Umbilical cord (tissue), 2 donors: Measurements from ENCODE around the gene ADAMTS4. TPM values are rescaled to one million over a fixed set of nuclear protein-coding genes. Genes with fewer than 3 reads are reported as not detected.

ENCODE experiments used
- DNase-seq: peaks from one replicate; pipeline ENCODE4 v3.0.0-alpha.2; 2015; ENCODE audit warnings: low spot score
- total RNA-seq: library from RNA; depleted of rRNA; stranded (reverse); fragments of >200 nt; gene quantifications from one replicate; pipeline ENCODE4 v1.2.3, GENCODE V29; 2014; ENCODE audit warnings: low replicate concordance; ENCODE audit not compliant: insufficient read depth

ADAMTS4 gene
- total RNA-seq, 1 donor from 2014 or later: 7.5 TPM

DNA sequence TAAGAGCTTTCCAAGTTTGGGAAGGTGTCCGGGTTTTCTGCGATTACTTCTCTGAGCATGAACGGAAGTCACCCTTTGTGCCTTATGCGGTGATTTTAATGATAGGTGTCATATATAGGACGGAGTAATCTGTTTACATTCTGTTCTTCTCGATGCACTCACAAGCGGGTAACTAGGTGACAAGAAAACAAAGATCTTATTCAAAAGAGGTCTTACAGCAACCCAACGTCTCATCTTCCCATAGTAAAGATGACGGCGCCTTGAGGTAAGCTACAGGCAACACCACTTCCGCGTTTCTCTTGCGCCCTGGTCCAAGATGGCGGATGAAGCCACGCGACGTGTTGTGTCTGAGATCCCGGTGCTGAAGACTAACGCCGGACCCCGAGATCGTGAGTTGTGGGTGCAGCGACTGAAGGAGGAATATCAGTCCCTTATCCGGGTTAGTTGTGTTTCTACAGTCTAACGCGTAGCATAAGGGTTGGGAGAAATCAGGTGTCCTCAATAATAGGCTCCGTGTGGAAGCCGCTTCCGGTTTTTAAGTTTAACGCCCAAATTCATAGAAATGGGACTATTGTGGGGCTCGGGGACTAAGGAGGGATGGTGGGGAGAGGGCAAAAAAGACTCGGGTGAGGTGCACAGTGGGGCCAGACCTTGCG, 45.0 kb downstream of the ADAMTS4 start, which contains the start of gene UFC1:
Gene UFC1 (plus strand): TSS at position 297 of the 656 bp plus-strand sequence. CDS start 20 bp downstream, at position 317.
- DNase-seq: peak; percentile 95

DNA sequence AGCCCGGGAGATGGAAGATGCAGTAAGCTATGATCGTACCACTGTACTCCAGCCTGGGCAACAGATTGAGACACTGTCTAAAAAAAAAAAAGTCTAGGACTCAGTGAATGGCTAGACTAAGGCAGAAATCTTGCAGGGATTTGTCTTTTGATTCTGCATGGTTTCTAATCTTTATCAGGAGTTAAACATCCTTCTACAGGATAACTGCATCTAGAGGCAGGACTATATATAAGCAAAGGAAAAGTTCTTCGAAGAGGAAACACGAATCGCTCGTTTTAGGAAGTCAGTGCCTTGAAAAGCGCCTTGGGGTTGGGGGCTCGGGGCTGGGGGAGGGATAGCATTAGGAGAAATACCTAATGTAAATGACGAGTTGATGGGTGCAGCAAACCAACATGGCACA, 45.7 kb downstream of the ADAMTS4 start:
- peak; percentile 56 for DNase-seq

- no peak for DNase-seq
These were observed 53.0 kb downstream of the ADAMTS4 start for GRCh38 chr1:161145832-161146231.

GRCh38 chr1:161140755-161141400, 58.0 kb downstream of the ADAMTS4 start:
- DNase-seq: no peak

GRCh38 chr1:161139766-161140165, 59.1 kb downstream of the ADAMTS4 start:
- DNase-seq: peak; percentile 57

DNA sequence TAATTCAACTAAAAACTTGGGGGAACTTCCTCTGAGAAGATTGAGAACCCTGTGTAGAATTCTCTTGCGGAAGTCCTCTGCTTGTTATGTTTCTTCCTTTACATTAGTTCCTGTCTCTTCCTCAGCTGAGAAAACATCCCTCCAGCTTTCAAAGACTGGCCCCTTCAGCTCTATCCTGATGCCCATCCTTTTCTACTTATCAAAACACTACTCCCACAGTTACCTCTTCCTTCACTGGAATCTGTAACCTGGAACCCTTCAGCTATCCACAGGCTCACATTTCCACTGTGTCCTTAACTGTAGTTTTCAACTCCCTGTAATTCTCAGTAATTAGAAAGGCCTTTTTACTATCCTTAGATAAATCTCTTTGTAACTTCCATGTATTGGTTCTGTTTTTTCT, 60.4 kb downstream of the ADAMTS4 start:
- no peak for DNase-seq

GRCh38 chr1:161137881-161138280, 61.0 kb downstream of the ADAMTS4 start:
- no peak for DNase-seq

Other genes starting within 250 kb of the ADAMTS4 start
- not detected for gene ITLN2, start 244.2 kb downstream of the ADAMTS4 start, total RNA-seq
- 30.6 TPM for gene F11R, start 177.9 kb downstream of the ADAMTS4 start, total RNA-seq
- gene TSTD1, start 160.1 kb downstream of the ADAMTS4 start, total RNA-seq: 40.9 TPM
- gene USF1, start 153.1 kb downstream of the ADAMTS4 start, total RNA-seq: 33.9 TPM
- gene ARHGAP30, start 129.2 kb downstream of the ADAMTS4 start, total RNA-seq: 4.6 TPM
- 6.3 TPM for gene NECTIN4, start 109.5 kb downstream of the ADAMTS4 start, total RNA-seq
- gene KLHDC9, start 100.7 kb downstream of the ADAMTS4 start, total RNA-seq: 10.6 TPM
- 2.4 TPM for gene PFDN2, start 81.0 kb downstream of the ADAMTS4 start, total RNA-seq
- gene NIT1, start 80.9 kb downstream of the ADAMTS4 start, total RNA-seq: 30.6 TPM
- 20.9 TPM for gene DEDD, start 66.4 kb downstream of the ADAMTS4 start, total RNA-seq
- 96.8 TPM for gene UFC1, start 45.1 kb downstream of the ADAMTS4 start, total RNA-seq
- gene USP21, start 39.6 kb downstream of the ADAMTS4 start, total RNA-seq: 30.1 TPM
- 17.3 TPM for gene PPOX, start 32.6 kb downstream of the ADAMTS4 start, total RNA-seq
- 9.1 TPM for gene B4GALT3, start 21.5 kb downstream of the ADAMTS4 start, total RNA-seq
- 35.2 TPM for gene NDUFS2, start 3.3 kb upstream of the ADAMTS4 start, total RNA-seq
- 52.5 TPM for gene FCER1G, start 16.2 kb upstream of the ADAMTS4 start, total RNA-seq
- not detected for gene APOA2, start 24.6 kb upstream of the ADAMTS4 start, total RNA-seq
- gene TOMM40L, start 27.0 kb upstream of the ADAMTS4 start, total RNA-seq: 7.5 TPM
- 0.48 TPM for gene NR1I3, start 39.1 kb upstream of the ADAMTS4 start, total RNA-seq
- 8.2 TPM for gene PCP4L1, start 59.7 kb upstream of the ADAMTS4 start, total RNA-seq
- gene MPZ, start 110.9 kb upstream of the ADAMTS4 start, total RNA-seq: 0.48 TPM
- 35.9 TPM for gene SDHC, start 115.3 kb upstream of the ADAMTS4 start, total RNA-seq
- not detected for gene CFAP126, start 168.8 kb upstream of the ADAMTS4 start, total RNA-seq